NCI-H1105 treated with DMSO at 0.1 percent for 48 hours (cell line): ENCODE measurements around the gene OR5A1.
A peak's percentile ranks its signal among the peaks of the same experiment; 100 is the strongest.
"Not testable (repeated sequence)": the region's sequence is repeated elsewhere in the genome, so short reads cannot be mapped to it uniquely, and the experiment has no call there.

Source experiments
- DNase-seq: peaks from one replicate; lab custom pipeline; 2025; lab: John Stamatoyannopoulos, UW

OR5A1 gene

DNA sequence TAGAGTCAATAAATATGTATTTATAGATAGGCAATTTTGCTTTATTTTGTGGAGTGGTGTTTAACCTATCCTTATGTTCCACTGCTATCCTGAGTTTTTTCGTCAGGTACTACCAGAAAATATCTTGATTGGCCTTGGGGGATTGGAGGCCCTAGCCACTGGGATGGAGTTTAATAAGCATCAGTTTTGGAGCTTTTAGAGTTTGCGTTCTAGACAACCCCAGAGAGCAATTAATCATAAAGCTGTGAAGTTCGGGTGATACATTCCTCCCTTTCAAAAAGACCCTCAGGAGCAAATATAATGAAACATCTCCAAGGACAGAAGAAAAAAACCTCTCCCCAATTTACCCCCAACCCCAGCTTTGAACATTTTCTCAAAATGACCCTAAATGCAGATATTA is at the start of gene OR5A1:
Gene OR5A1 (plus strand): TSS at position 301 of the 400 bp plus-strand sequence. CDS start 6,700 bp downstream, outside the sequence.
- no peak for DNase-seq

- no peak for DNase-seq
Observed at GRCh38 chr11:59394186-59394585, 42.1 kb upstream of the OR5A1 start.

- no peak for DNase-seq
Observed at GRCh38 chr11:59400461-59401261, 35.6 kb upstream of the OR5A1 start.

DNA sequence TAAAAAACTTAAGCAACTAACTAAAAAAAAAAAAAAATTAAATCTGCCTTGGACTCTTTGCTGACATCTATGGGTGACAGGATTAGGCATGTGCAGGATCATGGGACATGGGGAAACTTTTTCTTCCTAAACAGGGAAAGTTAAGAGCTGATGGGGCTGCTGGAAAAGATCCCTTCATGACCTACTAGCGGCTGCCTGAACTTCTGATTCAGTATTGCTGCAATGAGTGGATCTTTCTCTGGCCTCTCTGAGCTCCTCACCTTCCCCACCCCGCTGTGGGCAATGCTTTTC is 35.1 kb upstream of the OR5A1 start:
- DNase-seq = no peak

- DNase-seq = no peak
Observed at GRCh38 chr11:59403546-59403945, 32.7 kb upstream of the OR5A1 start.

- no peak for DNase-seq
Observed at GRCh38 chr11:59413646-59414045, 22.6 kb upstream of the OR5A1 start.

- DNase-seq = no peak
Observed at GRCh38 chr11:59415111-59415510, 21.2 kb upstream of the OR5A1 start.

- no peak for DNase-seq
Observed at GRCh38 chr11:59416613-59417012, 19.7 kb upstream of the OR5A1 start.

DNA sequence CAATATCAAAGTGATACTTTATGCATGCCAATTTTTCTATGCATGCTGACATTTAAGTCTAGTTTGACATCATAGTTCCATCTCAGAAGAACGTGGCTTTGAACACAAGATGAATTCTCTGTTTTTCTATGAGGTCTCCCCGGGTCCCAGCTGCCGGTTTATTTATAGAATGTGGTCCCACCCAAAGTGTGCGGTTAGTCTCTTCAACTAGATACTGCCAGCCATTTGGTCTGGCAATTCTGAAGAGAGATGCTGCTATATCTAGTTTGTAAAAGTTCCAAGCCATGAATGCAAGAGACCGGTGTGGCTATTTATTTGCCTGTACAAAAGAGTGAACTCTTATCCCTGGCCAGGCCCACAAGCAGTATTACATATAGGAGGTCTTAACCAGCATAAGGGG is 19.2 kb upstream of the OR5A1 start:
- no peak for DNase-seq

- DNase-seq = no peak
Observed at GRCh38 chr11:59418156-59418555, 18.1 kb upstream of the OR5A1 start.

GRCh38 chr11:59423835-59424234 is 12.4 kb upstream of the OR5A1 start:
- no peak for DNase-seq

DNA sequence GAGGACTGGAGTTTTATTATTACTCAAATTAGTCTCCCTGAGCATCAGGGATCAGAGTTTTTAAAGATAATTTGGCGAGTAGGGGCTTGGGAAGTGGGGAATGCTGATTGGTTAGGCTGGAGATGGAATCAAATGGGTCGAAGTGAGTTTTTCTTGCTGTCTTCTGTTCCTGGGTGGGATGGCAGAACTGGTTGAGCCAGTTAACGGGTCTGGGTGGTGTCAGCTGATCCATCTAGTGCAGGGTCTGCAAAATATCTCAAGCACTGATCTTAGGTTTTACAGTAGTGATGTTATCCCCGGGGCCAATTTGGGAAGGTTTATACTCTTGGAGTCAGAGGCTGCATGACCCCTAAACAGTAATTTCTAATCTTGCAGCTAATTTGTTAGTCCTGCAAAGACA is 11.1 kb upstream of the OR5A1 start:
- DNase-seq = no peak

DNA sequence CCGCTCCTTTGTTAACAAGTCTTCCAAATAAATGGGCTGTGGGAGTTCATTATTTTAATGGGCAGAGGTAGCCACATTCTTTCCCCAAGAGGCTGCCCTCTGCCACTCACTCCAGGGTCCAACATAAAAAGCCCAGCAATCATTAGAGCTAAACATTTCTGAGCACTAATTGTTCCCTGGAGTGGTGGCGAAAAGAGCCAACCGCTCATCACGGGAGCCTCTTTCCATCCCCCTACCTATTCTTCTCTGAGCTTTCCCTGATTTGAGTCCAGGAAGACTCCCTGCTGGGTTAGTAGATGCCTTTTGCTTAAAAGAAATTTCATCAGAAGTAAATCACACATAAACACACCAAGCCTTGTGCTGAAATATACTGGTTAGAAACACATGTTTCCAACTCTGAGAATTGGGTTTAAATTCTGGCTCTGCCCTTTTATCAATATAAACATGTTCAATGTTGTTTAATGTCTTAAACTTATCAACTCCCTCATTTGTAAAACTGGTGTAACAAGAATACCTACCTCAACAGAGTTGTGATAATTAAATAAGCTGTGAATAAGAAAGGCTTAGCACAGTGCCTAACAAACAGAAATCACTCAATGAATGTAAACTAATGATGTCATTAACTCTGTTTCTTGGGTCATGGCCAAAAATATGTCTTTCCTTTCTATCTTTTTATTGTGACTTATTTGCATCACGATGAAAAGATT is 9.8 kb upstream of the OR5A1 start, which contains the start of gene OR5A2:
Gene OR5A2 (minus strand): TSS at position 53 of the 707 bp plus-strand sequence. CDS start 3,460 bp downstream, outside the sequence.
- DNase-seq = peak; percentile 16

DNA sequence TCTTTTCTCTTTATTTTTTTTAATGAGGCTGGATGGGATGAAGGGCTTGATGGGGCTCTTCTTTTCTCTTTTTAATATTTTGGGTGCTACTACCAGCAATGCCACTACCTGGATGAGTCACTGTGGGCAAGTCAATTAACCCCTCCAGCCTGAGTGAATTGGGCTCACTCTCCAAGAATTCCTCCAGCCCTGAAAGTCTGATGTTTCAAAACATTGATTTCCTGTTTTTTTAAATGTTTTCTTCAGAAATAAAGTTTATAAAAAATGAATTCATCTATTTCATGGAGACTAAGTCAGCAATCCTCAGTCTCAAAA is 9.2 kb upstream of the OR5A1 start:
- DNase-seq = no peak

DNA sequence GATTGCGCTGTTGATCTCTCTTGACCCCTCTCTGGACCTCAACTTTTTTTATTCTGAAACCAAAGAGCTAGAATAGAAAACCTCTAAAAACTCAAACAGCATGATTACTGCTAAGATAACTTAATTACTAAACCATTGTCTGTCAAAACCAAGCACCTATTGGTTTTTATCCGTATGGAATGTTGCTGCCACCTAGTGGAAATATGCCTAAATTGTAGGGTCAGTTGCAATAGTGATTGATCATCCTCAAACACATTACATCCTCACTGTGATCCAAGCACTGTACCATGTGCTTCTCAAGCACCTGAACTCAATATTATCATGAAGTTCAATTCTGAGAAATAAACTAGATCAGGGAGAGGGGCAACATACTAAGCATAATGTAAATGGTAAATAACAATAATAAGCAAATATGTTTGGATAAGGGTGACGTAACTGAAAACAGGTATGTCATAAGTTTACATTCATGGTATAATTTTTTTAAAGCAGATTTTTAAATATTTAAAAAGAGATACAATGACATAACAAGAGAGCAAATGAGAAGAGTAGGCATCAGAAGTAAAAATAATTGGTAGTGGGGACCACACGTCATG is 6.2 kb upstream of the OR5A1 start:
- peak; percentile 41 for DNase-seq

DNA sequence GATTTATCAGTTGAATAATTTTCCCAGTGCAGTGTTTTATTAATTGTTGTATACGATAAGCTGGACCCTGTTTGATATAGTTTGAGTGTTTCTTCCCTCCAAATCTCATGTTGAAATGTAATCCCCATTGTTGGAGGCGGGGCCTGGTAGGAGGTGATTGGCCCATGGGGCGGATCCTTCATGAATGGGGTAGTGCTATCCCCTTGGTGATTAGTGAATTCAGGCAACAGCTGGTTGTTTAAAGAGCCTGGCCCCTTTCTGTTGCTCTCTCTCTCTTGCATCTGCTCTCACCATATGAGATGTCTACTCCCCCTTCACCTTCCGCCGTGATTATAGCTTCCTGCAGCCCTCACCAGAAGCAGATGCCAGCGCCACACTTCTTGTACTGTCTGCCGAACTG is 1.5 kb downstream of the OR5A1 start:
- peak; percentile 8 for DNase-seq

DNA sequence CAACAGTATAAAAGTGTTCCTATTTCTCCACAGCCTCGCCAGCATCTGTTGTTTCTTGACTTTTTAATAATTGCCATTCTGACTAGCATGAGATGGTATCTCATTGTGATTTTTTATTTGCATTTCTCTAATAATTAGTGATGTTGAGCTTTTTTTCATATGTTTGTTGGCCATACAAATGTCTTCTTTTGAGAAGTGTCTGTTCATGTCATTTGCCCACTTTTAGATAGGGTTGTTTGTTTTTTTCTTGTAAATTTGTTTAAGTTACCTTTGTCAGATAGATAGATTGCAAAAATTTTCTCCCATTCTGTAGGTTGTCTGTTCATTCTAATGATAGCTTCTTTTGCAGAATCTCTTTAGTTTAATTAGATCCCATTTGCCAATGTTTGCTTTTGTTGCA is 9.4 kb downstream of the OR5A1 start:
- DNase-seq = not testable (repeated sequence)

GRCh38 chr11:59448484-59448883 is 12.2 kb downstream of the OR5A1 start:
- DNase-seq = no peak

DNA sequence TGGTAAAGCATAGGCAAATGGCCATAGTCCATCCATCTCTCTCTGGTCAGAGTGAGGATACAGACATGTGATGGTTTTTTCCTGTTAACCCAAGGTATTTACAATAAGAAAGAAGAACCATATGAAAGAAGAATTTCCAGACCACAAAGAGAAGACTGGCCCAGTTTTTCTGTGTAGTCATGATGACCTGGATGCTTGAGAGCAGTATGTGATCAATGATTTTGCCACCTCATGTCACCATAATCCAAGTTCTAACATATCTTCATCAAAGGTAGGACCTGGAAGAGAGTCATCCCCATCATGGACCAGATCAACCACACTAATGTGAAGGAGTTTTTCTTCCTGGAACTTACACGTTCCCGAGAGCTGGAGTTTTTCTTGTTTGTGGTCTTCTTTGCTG is 20.4 kb downstream of the OR5A1 start, which contains the start of gene OR4D6:
Gene OR4D6 (plus strand): TSS at position 301 of the 400 bp plus-strand sequence. CDS start 0 bp downstream, at position 301.
- no peak for DNase-seq

DNA sequence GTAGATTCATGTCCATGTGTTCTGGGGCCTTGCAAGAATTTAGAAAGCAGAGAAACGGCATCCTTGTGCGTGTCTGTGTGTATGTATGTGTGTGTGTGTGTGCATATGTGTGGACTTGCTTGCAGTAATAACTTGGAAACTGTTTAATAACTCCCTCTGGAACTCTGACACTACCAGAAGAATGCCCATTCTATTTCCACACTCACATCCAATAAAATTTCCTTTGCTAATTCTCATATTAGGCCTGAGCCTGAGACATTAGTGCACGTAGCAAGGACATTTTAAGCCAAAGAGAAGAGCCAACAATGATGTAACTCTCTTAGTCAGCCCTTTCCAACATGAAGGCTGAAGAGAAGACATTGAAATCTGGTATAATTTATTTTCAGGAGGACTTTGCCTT is 23.6 kb downstream of the OR5A1 start:
- DNase-seq = no peak

DNA sequence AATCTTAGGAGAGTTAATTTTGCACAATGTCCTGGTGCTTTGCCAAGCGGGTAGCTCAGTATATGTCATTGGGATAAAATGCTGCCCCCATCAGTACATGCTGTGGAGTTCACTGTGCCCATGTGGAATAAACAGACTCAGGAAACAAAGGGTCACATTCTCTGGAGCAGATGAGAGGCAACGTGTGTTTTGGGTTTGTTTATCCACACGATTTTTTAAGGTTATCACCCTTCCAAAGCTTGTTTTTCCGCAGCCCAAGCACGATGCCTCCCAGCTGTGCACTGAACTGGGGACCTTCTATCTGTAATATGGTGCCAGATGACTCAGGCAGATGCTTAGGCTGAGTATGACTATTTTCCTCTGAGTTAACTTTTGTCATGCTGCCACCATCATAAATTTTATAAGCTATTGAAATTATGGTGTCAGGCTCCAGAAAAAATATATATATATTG is 26.9 kb downstream of the OR5A1 start:
- no peak for DNase-seq

GRCh38 chr11:59473015-59473414 is 36.7 kb downstream of the OR5A1 start, which contains the start of gene OR4D10:
TSS of gene OR4D10 (plus strand) at chr11:59473315. CDS start at chr11:59477430, 4,115 bp downstream.
- no peak for DNase-seq

- DNase-seq = no peak
Observed at GRCh38 chr11:59475176-59475575, 38.9 kb downstream of the OR5A1 start.
